ENCODE results near the gene KANTR.
"Not testable (repeated sequence)": the region's sequence is repeated elsewhere in the genome, so short reads cannot be mapped to it uniquely, and the experiment has no call there.

KANTR gene

DNA sequence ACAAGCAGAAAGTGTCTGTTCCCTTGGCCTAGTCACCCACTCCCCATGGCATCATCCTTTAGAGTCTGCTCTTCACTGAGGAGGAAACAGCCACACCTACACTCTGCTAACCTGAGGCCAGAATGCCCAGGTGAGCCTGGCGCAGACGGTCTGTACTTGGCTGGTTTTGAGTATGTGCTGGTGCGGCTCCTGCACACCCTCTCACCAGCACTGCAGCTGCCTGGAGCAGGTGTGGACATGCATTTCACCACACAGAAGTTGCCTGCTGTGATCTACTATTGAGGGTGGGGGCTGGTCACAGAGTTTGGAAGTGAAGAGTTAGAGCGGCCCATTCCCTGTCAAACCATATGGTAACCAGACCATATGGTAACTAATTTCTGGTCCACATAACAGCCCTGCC is 39.5 kb downstream of the KANTR start:
- Mint-ChIP-seq H3K9me3 (no peaks in the 10 kb centered on the region), H3K36me3 (ENCODE audit: low read depth) (peaks cover 2% of the 10 kb centered on the region), H3K4me1 (no peaks in the 10 kb centered on the region), H3K27me3 (no peaks in the 10 kb centered on the region), H3K4me3 (no peak overlapping the region), H3K27ac (no peak overlapping the region)
- DNase-seq (no peak), ATAC-seq (no peak)

- peaks cover 5% of the 10 kb centered on the region for H3K36me3 Mint-ChIP-seq (ENCODE audit: low read depth)
- no peak overlapping the region for H3K4me3 Mint-ChIP-seq
- H3K4me1 Mint-ChIP-seq, result no peaks in the 10 kb centered on the region
- no peak overlapping the region for H3K27ac Mint-ChIP-seq
- ATAC-seq (no peak), DNase-seq (no peak)
- no peaks in the 10 kb centered on the region for H3K27me3 Mint-ChIP-seq
- no peaks in the 10 kb centered on the region for H3K9me3 Mint-ChIP-seq
Measured at GRCh38 chrX:53135581-53135980, 41.6 kb downstream of the KANTR start.

- Mint-ChIP-seq H3K27ac (no peak overlapping the region), H3K4me3 (no peak overlapping the region), H3K27me3 (no peaks in the 10 kb centered on the region), H3K9me3 (no peaks in the 10 kb centered on the region), H3K36me3 (ENCODE audit: low read depth) (no peaks in the 10 kb centered on the region), H3K4me1 (no peaks in the 10 kb centered on the region)
- ATAC-seq, result no peak
- no peak for DNase-seq
Measured at GRCh38 chrX:53153581-53153980, 59.6 kb downstream of the KANTR start.

GRCh38 chrX:53155512-53156206 is 61.7 kb downstream of the KANTR start:
- no peaks in the 10 kb centered on the region for H3K4me1 Mint-ChIP-seq
- H3K36me3 Mint-ChIP-seq (ENCODE audit: low read depth), result no peaks in the 10 kb centered on the region
- no peaks in the 10 kb centered on the region for H3K9me3 Mint-ChIP-seq
- no peak overlapping the region for H3K4me3 Mint-ChIP-seq
- ATAC-seq (no peak), DNase-seq (no peak)
- H3K27ac Mint-ChIP-seq, result no peak overlapping the region
- H3K27me3 Mint-ChIP-seq, result no peaks in the 10 kb centered on the region

GRCh38 chrX:53156207-53156596 is 62.3 kb downstream of the KANTR start:
- Mint-ChIP-seq H3K27ac (no peak overlapping the region), H3K36me3 (ENCODE audit: low read depth) (no peaks in the 10 kb centered on the region), H3K27me3 (no peaks in the 10 kb centered on the region), H3K4me1 (no peaks in the 10 kb centered on the region), H3K9me3 (no peaks in the 10 kb centered on the region), H3K4me3 (no peak overlapping the region)
- ATAC-seq (no peak), DNase-seq (no peak)

GRCh38 chrX:53159184-53159583 is 65.2 kb downstream of the KANTR start:
- Mint-ChIP-seq H3K9me3 (no peaks in the 10 kb centered on the region), H3K4me1 (no peaks in the 10 kb centered on the region), H3K27ac (no peak overlapping the region), H3K4me3 (no peak overlapping the region), H3K36me3 (ENCODE audit: low read depth) (no peaks in the 10 kb centered on the region), H3K27me3 (no peaks in the 10 kb centered on the region)
- DNase-seq (no peak), ATAC-seq (no peak)

DNA sequence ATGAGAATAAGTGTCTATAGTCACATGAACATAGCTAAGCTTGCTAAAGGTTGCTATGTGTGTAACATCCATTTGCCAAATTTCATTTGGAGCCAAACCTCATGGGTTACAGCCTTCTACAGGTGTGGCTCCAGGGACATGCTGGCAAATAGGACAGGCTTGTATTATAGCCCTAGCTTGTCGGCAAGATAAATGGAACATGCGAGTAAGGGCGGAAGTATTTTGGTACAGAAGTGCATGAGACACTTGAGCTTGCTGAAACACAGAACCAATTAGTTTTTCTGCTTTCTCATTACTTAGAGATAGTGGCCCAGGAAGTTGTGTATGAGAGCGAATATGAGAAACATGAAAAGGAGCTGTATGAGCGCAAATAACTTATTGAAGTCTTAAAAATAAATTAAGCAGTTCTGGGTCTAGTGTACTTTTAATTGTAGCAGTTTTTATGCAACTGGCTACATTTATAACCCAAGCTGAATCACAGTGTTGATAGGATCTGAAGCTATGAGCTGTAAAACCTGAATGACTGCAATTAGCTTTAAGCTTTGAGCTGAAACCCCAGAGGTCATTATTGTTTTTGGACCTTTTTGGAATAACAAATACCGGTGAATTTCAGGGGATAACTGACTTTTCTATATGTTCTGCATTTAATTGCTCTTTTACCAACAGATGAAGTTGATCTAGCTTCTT is 66.5 kb downstream of the KANTR start:
- no peaks in the 10 kb centered on the region for H3K9me3 Mint-ChIP-seq
- H3K27me3 Mint-ChIP-seq, result no peaks in the 10 kb centered on the region
- H3K4me3 Mint-ChIP-seq, result no peak overlapping the region
- no peaks in the 10 kb centered on the region for H3K4me1 Mint-ChIP-seq
- ATAC-seq (no peak), DNase-seq (no peak)
- no peaks in the 10 kb centered on the region for H3K36me3 Mint-ChIP-seq (ENCODE audit: low read depth)
- H3K27ac Mint-ChIP-seq, result no peak overlapping the region

GRCh38 chrX:53163436-53163835 is 69.5 kb downstream of the KANTR start:
- Mint-ChIP-seq H3K27me3 (no peaks in the 10 kb centered on the region), H3K4me3 (no peak overlapping the region), H3K36me3 (ENCODE audit: low read depth) (no peaks in the 10 kb centered on the region), H3K9me3 (no peaks in the 10 kb centered on the region), H3K27ac (no peak overlapping the region), H3K4me1 (no peaks in the 10 kb centered on the region)
- ATAC-seq, result no peak
- no peak for DNase-seq

GRCh38 chrX:53164566-53164965 is 70.6 kb downstream of the KANTR start:
- H3K4me3 Mint-ChIP-seq; H3K36me3 Mint-ChIP-seq (ENCODE audit: low read depth); H3K27ac Mint-ChIP-seq; H3K9me3 Mint-ChIP-seq; ATAC-seq; H3K4me1 Mint-ChIP-seq; DNase-seq; H3K27me3 Mint-ChIP-seq: not testable (repeated sequence)

DNA sequence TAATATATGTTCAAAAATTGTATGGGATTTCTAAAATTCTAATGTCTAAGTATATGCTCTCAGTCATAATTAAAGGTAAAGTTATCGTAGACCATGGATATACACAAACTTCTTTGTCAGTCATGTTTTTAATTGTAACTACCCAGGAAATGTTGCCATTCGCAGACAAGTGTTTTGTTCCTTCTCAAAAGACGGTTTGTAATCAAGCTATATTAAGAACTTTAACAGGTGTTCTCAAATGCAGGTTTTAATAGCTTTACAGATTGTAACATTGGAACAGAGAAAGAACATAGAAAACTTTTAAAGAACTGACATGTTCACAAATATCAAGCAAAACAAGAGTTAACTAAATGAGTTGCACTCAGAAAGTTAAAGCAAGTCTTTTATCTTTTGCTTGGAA is 72.2 kb downstream of the KANTR start:
- Mint-ChIP-seq H3K4me3 (no peak overlapping the region), H3K27me3 (no peaks in the 10 kb centered on the region), H3K36me3 (ENCODE audit: low read depth) (peaks cover 3% of the 10 kb centered on the region), H3K9me3 (no peaks in the 10 kb centered on the region), H3K27ac (no peak overlapping the region), H3K4me1 (no peaks in the 10 kb centered on the region)
- ATAC-seq (no peak), DNase-seq (no peak)

DNA sequence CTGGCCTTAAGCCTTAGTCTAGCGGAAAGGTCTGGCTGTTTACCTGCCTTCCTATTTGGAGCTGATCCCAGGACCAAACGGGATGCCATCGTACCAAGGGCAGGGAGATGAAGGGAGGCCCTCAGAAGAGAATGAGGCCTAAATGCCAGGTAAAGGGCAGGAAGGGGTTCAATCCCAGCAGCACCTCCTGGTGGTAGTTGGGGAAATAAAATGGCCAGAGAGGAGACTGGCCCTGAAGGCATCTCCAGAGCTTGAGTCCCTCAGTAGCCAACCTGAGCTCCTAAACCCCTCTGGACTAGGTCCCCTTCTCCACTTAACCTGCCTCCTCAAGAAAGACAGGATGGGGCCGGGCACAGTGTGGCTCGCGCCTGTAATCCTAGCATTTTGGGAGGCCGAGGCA is 77.4 kb downstream of the KANTR start:
- Mint-ChIP-seq H3K4me3 (no peak overlapping the region), H3K36me3 (ENCODE audit: low read depth) (peaks cover 6% of the 10 kb centered on the region), H3K9me3 (peaks cover 4% of the 10 kb centered on the region), H3K27ac (no peak overlapping the region), H3K27me3 (no peaks in the 10 kb centered on the region), H3K4me1 (no peaks in the 10 kb centered on the region)
- no peak for ATAC-seq
- no peak for DNase-seq

Data from activated naive CD8-positive, alpha-beta T cell treated with anti-CD3 and anti-CD28 coated beads, Interleukin-2, amount 50 U/mL, for 24 hours (primary cell).